ENCODE data around the gene SLCO4A1.
"Not testable (repeated sequence)": the region's sequence is repeated elsewhere in the genome, so short reads cannot be mapped to it uniquely, and the experiment has no call there.

Gene SLCO4A1

DNA sequence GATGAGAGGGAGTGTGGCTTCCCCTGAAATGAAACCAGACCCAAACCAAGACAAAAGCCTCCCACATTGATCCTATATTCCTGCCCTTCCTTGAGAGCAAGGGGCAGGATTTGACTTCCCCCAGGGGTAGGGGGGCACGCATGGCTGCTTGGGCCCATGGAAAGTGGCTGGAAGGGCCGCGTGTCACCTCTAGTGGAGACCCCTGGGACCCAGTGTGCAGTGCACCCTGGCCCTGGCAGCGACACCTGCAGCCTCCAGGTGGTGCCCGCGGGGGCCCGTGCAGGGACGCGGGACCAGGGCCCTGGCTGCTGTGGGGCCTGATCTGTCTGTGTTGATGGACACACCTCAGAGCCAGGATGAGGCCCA lies 18.0 kb upstream of the SLCO4A1 start:
- TF ChIP-seq, protein P1, sequence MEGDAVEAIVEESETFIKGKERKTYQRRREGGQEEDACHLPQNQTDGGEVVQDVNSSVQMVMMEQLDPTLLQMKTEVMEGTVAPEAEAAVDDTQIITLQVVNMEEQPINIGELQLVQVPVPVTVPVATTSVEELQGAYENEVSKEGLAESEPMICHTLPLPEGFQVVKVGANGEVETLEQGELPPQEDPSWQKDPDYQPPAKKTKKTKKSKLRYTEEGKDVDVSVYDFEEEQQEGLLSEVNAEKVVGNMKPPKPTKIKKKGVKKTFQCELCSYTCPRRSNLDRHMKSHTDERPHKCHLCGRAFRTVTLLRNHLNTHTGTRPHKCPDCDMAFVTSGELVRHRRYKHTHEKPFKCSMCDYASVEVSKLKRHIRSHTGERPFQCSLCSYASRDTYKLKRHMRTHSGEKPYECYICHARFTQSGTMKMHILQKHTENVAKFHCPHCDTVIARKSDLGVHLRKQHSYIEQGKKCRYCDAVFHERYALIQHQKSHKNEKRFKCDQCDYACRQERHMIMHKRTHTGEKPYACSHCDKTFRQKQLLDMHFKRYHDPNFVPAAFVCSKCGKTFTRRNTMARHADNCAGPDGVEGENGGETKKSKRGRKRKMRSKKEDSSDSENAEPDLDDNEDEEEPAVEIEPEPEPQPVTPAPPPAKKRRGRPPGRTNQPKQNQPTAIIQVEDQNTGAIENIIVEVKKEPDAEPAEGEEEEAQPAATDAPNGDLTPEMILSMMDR (conservative IDR thresholded peaks at IDR 0.05; ENCODE audit: low read length) = no peak
- no peak for DNase-seq (ENCODE audit: low read depth)
- H3K4me3 ChIP-seq (ENCODE audit: low read length) = no peak overlapping the region

DNA sequence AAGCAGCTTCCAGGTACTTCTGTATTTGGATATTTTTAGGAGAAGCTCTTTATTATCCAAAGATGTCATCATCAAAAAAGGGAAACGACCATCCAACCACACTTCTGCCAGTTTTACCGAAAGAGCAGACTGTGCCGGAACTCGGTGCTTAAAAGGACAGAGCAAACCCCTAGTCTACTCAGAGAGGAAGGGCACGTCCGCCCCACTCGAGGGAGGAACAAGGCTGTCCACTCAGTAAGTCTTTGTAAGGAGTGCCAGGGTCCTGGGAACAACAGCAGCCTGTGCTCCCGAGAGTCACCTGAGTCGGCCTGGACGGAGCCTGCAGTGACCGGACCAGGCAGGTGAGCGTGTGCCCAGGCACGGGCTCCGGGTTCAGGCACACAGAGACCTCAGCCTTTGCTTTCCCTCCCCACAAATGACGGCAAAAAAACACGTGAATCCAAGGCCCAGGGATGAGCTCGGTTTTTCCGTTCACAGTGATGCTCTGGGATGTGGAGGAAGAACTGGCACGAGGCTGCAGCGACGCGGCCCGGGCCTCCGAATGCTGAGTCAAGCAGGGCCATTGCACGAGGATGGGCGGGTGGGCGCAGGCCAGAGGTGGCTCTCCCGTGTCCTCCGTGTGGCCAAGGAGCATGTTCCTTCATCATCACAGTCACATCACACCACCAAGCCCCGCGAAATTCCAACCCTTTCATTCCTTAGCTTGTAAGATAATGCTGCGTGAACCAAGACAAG lies 17.4 kb upstream of the SLCO4A1 start:
- no peak overlapping the region for H3K4me3 ChIP-seq (ENCODE audit: low read length)
- no peak for DNase-seq (ENCODE audit: low read depth)
- TF ChIP-seq, protein P1 (conservative IDR thresholded peaks at IDR 0.05; ENCODE audit: low read length) = no peak

DNA sequence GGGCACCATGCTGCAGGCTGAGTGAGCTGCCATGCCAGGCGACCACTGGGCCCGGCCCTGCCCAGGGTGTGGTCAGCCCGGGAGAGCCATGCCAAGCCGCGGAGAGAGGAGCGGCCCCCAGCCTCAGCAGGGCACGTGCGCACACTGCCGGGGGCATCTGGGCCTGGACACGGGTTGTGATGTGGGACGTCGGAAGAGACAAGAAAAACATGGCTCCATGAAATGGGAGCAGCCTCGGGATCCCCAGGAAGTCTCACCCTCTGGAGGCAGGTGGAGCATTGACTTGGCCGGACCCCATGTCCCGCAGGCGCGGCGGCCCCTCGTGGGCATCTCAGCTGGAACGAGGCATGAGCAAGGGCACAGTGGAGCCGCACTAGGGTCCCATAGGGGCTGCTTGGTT lies 16.8 kb upstream of the SLCO4A1 start:
- TF ChIP-seq, protein P1 (conservative IDR thresholded peaks at IDR 0.05; ENCODE audit: low read length) = no peak
- no peak for DNase-seq (ENCODE audit: low read depth)

DNA sequence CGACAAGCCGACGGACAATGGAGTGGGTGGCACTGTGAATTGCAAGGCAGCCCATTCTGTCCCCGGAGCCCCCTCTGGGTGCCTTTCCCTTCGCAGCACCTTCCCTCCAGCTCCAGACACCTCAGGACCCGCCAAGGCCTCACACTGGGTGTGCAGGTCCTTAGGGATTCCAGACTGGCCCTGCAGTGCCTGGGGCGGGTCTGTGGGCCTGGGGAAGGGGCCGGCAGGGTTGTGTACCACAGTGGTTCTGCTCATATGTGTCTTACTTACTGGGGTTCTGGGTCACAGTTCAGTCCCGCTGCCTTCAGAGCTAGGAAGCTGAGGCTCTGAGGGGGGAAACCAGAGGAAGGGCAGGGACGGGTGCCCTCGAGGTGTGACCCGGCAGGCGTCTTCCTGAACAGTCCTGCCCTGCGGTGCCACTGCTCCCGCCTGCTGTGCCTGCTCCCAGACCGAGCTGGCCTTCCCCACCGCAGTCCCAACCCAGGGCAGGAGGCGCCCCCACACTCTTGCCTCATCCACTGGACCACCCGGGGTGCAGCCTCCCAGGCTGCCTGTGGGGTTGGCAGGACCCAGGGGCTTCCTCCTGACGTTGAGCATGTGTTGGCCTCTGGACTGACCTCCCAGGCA lies 16.3 kb upstream of the SLCO4A1 start:
- TF ChIP-seq, protein P1 (conservative IDR thresholded peaks at IDR 0.05; ENCODE audit: low read length) = no peak
- no peak for DNase-seq (ENCODE audit: low read depth)
- H3K4me3 ChIP-seq (ENCODE audit: low read length) = no peak overlapping the region

More for the DNA sequence above, 16.8 kb upstream of the SLCO4A1 start:
- no peak overlapping the region for H3K4me3 ChIP-seq (ENCODE audit: low read length)

DNA sequence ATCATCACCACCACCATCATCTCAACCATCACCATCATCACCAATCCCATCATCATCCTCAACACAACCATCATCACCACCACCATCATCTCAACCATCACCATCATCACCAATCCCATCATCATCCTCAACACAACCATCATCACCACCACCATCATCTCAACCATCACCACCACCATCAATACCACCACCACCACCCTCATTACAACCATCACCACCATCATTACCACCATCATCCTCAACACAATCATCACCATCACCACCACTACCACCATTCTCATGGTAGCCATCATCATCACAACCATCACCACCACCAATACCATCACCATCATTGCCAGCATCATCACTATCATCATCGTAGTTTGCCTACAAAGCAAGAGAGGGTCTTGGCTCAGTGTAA lies 14.9 kb upstream of the SLCO4A1 start:
- DNase-seq (ENCODE audit: low read depth); H3K4me3 ChIP-seq (ENCODE audit: low read length): not testable (repeated sequence)

DNA sequence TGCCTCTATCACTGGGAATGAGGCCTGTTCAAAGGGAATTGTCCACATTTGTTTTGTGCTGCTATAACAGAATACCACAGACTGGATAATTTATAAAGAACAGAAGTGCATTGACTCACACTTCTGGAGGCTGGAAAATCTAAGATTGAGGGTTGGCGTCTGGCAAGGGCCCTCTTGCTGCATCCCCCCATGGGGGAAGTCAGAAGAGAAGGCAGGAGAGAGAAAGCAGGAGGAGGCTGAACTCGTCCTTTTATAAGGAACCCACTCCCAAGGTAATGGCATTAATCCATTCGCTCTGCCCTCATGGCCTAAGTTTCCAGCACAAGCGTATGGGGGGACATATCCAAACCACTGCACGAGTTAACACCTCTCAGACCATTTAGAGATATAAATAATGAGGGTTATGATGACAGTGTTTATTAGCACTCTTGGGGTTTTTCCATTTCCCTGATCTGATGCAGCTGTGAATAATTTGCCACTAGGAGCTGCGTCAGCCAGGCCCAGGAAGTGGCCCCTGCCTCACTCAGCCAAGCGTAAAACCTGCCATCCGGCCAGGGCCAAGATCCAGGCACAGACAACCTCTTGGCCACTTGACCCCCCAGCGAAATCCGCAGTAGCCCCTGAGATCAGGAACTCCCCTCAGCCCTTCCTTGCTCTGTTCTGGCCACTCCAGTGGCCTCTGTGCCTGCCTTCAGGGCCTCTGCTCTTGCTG lies 14.2 kb upstream of the SLCO4A1 start:
- DNase-seq (ENCODE audit: low read depth) = peak; percentile 59
- H3K4me3 ChIP-seq (ENCODE audit: low read length) = no peak overlapping the region

DNA sequence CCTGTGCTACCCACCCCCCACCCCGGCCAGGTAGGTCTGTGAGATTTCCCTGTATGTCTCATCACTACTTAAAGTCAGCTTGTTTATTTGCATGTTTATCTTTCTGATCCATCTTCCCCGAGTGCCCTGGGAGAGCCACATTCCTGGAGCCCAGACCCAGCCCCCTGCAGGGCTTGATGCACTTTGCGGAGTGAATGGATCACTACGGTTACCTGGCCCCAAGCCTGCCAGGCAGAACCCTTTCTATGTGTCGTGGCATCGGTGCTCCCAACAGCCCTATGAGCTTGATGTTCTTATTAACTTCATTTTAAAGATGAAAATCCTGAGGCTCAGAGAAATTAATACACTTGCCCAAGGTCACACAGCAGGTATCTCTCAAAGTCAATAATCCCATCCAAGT lies 13.6 kb upstream of the SLCO4A1 start:
- no peak for DNase-seq (ENCODE audit: low read depth)
- TF ChIP-seq, protein P1 (conservative IDR thresholded peaks at IDR 0.05; ENCODE audit: low read length) = no peak
- H3K4me3 ChIP-seq (ENCODE audit: low read length) = no peak overlapping the region

More for the DNA sequence above, 14.2 kb upstream of the SLCO4A1 start:
- TF ChIP-seq, protein P1 (conservative IDR thresholded peaks at IDR 0.05; ENCODE audit: low read length) = no peak
